Uterus (tissue), 4 donors: ENCODE data around the gene KDM4C. TPM values are rescaled to one million over a fixed set of nuclear protein-coding genes. Genes with fewer than 3 reads are reported as not detected.

Experiments used
- DNase-seq, 2 donors: peaks; one replicate each; pipeline ENCODE4 v3.0.0-alpha.2; 2019 to 2020
- H3K27ac ChIP-seq, 2 donors: fragments of 200-600 bp; sonication (generic); 1 replicate in 1 of 2; 2 replicates in 1 of 2; pipeline ENCODE4 v1.5.1; 2016 to 2018
- H3K27me3 ChIP-seq, 2 donors: fragments of 200-600 bp; sonication (generic); one replicate each; pipeline ENCODE4 v1.5.1; 2018 to 2019; ENCODE audit warnings: control low read depth in 1 of 2
- H3K36me3 ChIP-seq, 2 donors: fragments of 200-600 bp; sonication (generic); one replicate each; pipeline ENCODE4 v1.5.1; 2019; ENCODE audit warnings: control low read depth in 1 of 2
- H3K4me1 ChIP-seq, 2 donors: fragments of 200-600 bp; sonication (generic); one replicate each; pipeline ENCODE4 v1.5.1; 2018 to 2019; ENCODE audit warnings: control low read depth in 1 of 2
- H3K4me3 ChIP-seq, 2 donors: fragments of 200-600 bp; sonication (generic); 1 replicate in 1 of 2; 2 replicates in 1 of 2; pipeline ENCODE4 v1.5.1; 2018 to 2019; ENCODE audit warnings: mild to moderate bottlenecking in 1 of 2
- H3K9me3 ChIP-seq, 2 donors: fragments of 200-600 bp; sonication (generic); one replicate each; pipeline ENCODE4 v1.5.1; 2019; ENCODE audit warnings: control low read depth in 1 of 2
- POLR2A ChIP-seq, 2 donors: fragments of 450-650 bp; IDR thresholded peaks; one replicate each; pipeline ENCODE4 v1.6.1; 2016; ENCODE audit warnings: antibody characterized with exemption in 2 of 2, mild to moderate bottlenecking in 1 of 2, moderate library complexity in 1 of 2
- intact Hi-C: fragments of 100-400 bp; cut with DNase I; formaldehyde crosslinking; loops from one replicate; pipeline ENCODE4 v1.15.1; 2023; ENCODE audit warnings: low total_unique reads
- total RNA-seq, 4 donors: library from RNA; depleted of rRNA in 3 of 4; stranded (reverse); fragments of >200 nt in 3 of 4; gene quantifications; one replicate each; pipeline versions ENCODE4 v1.1.0 to v1.2.4, GENCODE V29; 2014 to 2023
- TF ChIP-seq, protein P1 (sequence below), 4 experiments: fragments of 200-600 bp in 2 of 4; fragments of 450-650 bp in 2 of 4; sonication (generic) in 2 of 4; IDR thresholded peaks; one replicate each; pipeline ENCODE4 v1.5.1; 2016 to 2019; ENCODE audit warnings: antibody characterized with exemption in 4 of 4, mild to moderate bottlenecking in 2 of 4, moderate library complexity in 1 of 4
- donor health status: DM: yes; HTN: yes; CAD: no.

Gene KDM4C
- total RNA-seq, 4 donors from 2014 or later, result 29.1 to 61.4 (median 45.5) TPM

DNA sequence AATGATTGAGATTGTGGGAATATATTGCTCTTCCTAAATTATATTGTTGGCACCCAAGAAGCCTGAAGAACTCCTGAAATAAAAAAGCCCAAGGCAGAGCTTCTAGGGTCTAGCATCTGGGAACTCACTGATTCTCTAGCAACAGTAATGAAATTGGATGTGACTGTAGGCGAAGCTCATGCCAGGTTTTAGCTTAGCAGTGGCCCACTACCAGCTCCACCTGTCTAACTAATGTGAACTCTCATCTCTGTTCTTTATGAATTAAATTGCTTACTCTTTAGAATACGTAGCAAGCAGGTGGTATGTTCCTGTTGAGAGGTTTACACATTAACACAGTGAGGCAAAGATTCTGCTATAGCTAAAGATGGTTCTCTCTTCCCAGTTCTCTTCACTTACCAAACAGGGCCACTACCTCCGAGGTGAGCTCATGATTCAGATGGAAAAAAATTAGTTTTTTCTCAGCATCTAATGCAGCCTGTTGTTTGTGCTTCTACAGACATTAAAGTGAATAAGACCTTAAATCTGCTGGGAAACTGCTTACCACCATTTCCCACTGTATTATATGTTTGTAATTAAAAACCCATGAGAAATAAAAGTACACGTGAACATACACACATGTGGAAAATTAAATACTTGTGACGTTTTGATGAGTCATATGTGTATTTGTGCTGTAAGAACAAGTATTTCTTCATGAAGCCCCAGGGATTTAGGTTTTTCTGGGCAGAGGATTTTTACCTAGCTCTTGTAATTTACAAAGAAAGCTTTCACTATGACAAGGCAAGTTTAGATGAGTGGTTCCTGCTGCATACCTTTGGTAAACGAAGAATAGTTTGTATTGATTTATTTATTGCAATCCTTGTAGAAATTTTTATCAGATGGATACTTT lies 360.1 kb downstream of the KDM4C start:
- no peaks in the 10 kb centered on the region for H3K36me3 ChIP-seq
- intact Hi-C loops, result no loop called here
- TF ChIP-seq POLR2A (IDR thresholded peaks at IDR 0.05), result no peak
- TF ChIP-seq, protein P1, sequence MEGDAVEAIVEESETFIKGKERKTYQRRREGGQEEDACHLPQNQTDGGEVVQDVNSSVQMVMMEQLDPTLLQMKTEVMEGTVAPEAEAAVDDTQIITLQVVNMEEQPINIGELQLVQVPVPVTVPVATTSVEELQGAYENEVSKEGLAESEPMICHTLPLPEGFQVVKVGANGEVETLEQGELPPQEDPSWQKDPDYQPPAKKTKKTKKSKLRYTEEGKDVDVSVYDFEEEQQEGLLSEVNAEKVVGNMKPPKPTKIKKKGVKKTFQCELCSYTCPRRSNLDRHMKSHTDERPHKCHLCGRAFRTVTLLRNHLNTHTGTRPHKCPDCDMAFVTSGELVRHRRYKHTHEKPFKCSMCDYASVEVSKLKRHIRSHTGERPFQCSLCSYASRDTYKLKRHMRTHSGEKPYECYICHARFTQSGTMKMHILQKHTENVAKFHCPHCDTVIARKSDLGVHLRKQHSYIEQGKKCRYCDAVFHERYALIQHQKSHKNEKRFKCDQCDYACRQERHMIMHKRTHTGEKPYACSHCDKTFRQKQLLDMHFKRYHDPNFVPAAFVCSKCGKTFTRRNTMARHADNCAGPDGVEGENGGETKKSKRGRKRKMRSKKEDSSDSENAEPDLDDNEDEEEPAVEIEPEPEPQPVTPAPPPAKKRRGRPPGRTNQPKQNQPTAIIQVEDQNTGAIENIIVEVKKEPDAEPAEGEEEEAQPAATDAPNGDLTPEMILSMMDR (IDR thresholded peaks at IDR 0.05), result no peak
- H3K4me1 ChIP-seq, result no peaks in the 10 kb centered on the region
- no peaks in the 10 kb centered on the region for H3K27me3 ChIP-seq
- no peaks in the 10 kb centered on the region for H3K9me3 ChIP-seq
- H3K4me3 ChIP-seq, result no peak overlapping the region
- H3K27ac ChIP-seq, result no peak overlapping the region
- DNase-seq, result no peak

DNA sequence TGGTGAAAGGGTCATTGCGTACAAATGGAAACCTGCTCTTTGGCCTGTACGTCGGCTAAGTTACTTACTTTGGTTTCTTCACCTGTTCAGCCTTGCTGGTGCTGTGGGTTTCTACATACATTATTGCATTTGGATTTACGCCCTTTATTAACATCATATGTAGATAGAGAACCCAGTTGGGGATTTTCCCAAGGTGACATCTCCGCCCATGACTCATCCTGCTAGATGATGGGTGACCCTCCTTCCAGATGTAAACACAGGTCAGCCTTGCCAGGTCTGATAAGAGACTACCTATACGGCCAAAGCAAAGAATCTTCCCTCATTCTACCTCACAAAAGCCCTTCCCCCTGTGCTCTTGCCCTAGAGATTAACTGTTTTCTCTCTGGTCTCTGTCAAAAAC lies 360.9 kb downstream of the KDM4C start:
- no peak overlapping the region for H3K27ac ChIP-seq
- H3K36me3 ChIP-seq, result no peaks in the 10 kb centered on the region
- intact Hi-C loops, result no loop called here

DNA sequence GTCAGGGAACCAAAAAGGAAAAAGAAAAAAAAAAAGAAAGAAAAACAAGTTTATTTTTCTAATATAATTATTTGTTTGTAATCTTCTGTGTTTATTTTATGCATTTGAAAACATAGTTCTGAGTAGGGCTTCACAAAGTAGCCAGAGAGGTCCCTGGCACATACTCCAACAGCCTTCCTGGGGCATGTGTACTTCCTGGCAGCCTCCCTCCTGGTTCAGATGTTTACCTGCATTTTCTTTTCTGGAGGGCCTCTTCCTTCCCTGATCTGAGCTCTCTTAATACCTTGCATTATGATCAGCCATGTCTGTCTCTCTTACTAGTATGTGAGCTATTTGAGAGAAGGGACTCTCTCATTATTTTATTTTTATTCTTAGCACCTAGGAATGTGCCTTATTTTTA lies 361.8 kb downstream of the KDM4C start:
- intact Hi-C loops, result no loop called here
- Histone ChIP-seq H3K9me3 (no peaks in the 10 kb centered on the region), H3K27me3 (no peaks in the 10 kb centered on the region), H3K4me3 (no peak overlapping the region), H3K36me3 (no peaks in the 10 kb centered on the region), H3K27ac (no peak overlapping the region), H3K4me1 (no peaks in the 10 kb centered on the region)
- TF ChIP-seq, protein P1 (IDR thresholded peaks at IDR 0.05), result no peak
- TF ChIP-seq POLR2A (IDR thresholded peaks at IDR 0.05), result no peak
- DNase-seq, result no peak

More for the DNA sequence above, 360.9 kb downstream of the KDM4C start:
- no peak for DNase-seq
- no peak overlapping the region for H3K4me3 ChIP-seq
- H3K4me1 ChIP-seq, result no peaks in the 10 kb centered on the region
- H3K27me3 ChIP-seq, result no peaks in the 10 kb centered on the region
- TF ChIP-seq POLR2A (IDR thresholded peaks at IDR 0.05), result no peak
- TF ChIP-seq, protein P1 (IDR thresholded peaks at IDR 0.05), result no peak
- H3K9me3 ChIP-seq, result no peaks in the 10 kb centered on the region

DNA sequence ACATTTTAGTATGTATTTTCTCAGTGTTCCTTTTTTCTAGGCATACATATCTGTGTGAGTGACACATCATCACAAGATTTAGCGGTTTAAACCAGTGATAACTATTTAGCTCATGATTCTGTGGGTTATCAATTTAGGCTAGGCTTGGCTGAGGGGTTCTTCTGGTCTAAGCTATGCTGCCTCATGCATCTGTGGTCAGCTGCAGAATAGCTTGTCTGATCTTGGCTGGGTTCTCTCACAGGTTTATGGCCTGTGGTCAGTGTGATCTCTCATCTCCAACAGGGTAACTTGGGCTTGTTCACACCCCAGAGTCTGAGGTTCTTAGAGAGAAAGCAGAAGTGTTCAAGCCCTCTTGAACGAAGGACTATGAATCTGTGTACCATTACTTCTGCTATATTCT lies 363.3 kb downstream of the KDM4C start:
- no peak for DNase-seq
- intact Hi-C loops, result no loop called here
- Histone ChIP-seq H3K36me3 (no peaks in the 10 kb centered on the region), H3K4me3 (no peak overlapping the region), H3K27ac (no peak overlapping the region), H3K27me3 (no peaks in the 10 kb centered on the region), H3K9me3 (no peaks in the 10 kb centered on the region), H3K4me1 (no peaks in the 10 kb centered on the region)
- TF ChIP-seq, protein P1 (IDR thresholded peaks at IDR 0.05), result no peak
- TF ChIP-seq POLR2A (IDR thresholded peaks at IDR 0.05), result no peak

DNA sequence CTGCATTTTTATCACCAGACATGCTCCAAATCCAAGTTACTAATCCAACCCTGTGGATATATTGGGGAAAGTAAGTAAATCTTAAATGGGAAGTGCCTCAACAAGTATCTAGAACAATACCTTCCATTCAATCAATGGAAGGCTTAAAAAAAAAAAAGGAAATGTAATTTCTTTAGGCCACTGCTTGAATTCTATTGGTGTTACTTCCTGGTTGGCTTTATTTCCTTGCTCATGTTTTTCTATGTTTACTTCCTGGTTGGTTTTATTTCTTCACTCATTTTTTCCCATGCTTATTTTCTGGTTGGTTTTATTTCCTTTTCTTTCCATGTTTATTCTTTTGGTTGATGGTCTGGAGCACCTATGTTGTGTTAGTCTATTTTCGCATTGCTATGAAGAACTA lies 363.9 kb downstream of the KDM4C start:
- H3K4me1 ChIP-seq, result no peaks in the 10 kb centered on the region
- intact Hi-C loops, result no loop called here
- H3K4me3 ChIP-seq, result no peak overlapping the region
- no peaks in the 10 kb centered on the region for H3K36me3 ChIP-seq
- no peak for DNase-seq
- no peaks in the 10 kb centered on the region for H3K27me3 ChIP-seq
- H3K27ac ChIP-seq, result no peak overlapping the region
- TF ChIP-seq POLR2A (IDR thresholded peaks at IDR 0.05), result no peak
- TF ChIP-seq, protein P1 (IDR thresholded peaks at IDR 0.05), result no peak
- no peaks in the 10 kb centered on the region for H3K9me3 ChIP-seq
